22Rv1 (cell line): ENCODE measurements around the gene KRTAP2-3.
"Not testable (repeated sequence)": the region's sequence is repeated elsewhere in the genome, so short reads cannot be mapped to it uniquely, and the experiment has no call there.

Source experiments
- H3K27ac ChIP-seq: fragments of 450-650 bp; 2 replicates; pipeline ENCODE4 v1.5.1; 2017
- ZFX ChIP-seq: fragments of 450-650 bp; IDR thresholded peaks from 2 replicates; pipeline ENCODE4 v1.6.1; 2017; ENCODE audit warnings: antibody characterized with exemption, borderline replicate concordance
- TF ChIP-seq, protein P1 (sequence below): fragments of 450-650 bp; IDR thresholded peaks from 2 replicates; pipeline ENCODE4 v1.5.1; 2017; ENCODE audit warnings: mild to moderate bottlenecking

KRTAP2-3 gene

GRCh38 chr17:41098481-41098880 lies 38.6 kb upstream of the KRTAP2-3 start:
- TF ChIP-seq ZFX, result no peak
- TF ChIP-seq, protein P1, sequence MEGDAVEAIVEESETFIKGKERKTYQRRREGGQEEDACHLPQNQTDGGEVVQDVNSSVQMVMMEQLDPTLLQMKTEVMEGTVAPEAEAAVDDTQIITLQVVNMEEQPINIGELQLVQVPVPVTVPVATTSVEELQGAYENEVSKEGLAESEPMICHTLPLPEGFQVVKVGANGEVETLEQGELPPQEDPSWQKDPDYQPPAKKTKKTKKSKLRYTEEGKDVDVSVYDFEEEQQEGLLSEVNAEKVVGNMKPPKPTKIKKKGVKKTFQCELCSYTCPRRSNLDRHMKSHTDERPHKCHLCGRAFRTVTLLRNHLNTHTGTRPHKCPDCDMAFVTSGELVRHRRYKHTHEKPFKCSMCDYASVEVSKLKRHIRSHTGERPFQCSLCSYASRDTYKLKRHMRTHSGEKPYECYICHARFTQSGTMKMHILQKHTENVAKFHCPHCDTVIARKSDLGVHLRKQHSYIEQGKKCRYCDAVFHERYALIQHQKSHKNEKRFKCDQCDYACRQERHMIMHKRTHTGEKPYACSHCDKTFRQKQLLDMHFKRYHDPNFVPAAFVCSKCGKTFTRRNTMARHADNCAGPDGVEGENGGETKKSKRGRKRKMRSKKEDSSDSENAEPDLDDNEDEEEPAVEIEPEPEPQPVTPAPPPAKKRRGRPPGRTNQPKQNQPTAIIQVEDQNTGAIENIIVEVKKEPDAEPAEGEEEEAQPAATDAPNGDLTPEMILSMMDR, result no peak
- no peak overlapping the region for H3K27ac ChIP-seq

GRCh38 chr17:41098042-41098441 lies 38.1 kb upstream of the KRTAP2-3 start, which contains the start of gene KRTAP4-8:
Gene KRTAP4-8 (minus strand): TSS chr17:41098142. CDS start chr17:41098084, 58 bp downstream.
- H3K27ac ChIP-seq, result no peak within 1 kb of the TSS
- no peak for TF ChIP-seq ZFX
- TF ChIP-seq, protein P1, result no peak

DNA sequence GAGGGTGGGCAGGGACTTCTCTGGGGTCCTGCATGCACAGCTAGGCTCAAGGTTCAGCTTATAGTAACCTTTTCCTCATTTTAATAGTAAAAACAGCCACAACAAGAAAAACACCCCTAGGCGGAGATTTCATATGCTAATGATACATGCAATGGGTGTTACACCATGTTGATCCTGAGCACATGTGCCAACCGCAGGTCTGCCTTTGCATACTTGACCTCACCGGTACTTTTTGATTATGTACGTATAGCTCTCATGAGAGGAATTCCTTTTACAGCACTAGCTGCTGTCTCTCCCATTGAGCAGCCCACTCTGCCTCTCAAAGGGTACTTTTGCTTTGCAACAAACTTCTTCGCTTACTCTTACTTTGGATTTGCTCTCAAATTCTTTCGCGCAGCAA lies 36.1 kb upstream of the KRTAP2-3 start:
- no peak for TF ChIP-seq ZFX
- TF ChIP-seq, protein P1, result no peak
- H3K27ac ChIP-seq, result no peak overlapping the region

GRCh38 chr17:41088760-41089352 lies 28.9 kb upstream of the KRTAP2-3 start:
- not testable (repeated sequence) for H3K27ac ChIP-seq

DNA sequence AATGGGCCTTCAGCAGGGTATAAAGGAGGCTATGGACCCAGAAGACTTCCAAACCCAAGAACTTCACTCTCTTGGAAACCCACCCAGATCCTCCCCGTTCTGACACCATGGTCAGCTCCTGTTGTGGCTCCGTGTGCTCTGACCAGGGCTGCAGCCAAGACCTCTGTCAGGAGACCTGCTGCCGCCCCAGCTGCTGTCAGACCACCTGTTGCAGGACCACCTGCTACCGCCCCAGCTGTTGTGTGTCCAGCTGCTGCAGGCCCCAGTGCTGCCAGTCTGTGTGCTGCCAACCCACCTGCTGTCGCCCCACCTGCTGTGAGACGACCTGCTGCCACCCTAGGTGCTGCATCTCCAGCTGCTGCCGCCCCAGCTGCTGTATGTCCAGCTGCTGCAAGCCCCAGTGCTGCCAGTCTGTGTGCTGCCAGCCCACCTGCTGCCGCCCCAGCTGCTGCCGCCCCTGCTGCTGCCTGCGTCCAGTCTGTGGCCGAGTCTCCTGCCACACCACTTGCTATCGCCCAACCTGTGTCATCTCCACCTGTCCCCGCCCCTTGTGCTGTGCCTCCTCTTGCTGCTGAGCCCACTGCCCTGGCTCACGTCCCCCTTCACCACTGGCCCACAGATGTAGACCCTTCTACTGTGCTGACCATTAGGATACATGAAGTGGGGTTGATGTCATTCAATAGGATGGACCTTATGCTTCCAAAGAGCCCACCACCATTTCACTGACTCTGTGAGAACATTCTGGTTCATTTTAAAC lies 24.4 kb upstream of the KRTAP2-3 start, which contains the start of gene KRTAP4-7:
Gene KRTAP4-7, plus strand, starts transcription at position 51 of the 757 bp plus-strand sequence. Its CDS starts 57 bp downstream, at position 108.
- H3K27ac ChIP-seq, result not testable (repeated sequence)

- not testable (repeated sequence) for H3K27ac ChIP-seq
Measured at GRCh38 chr17:41083427-41083826, 23.5 kb upstream of the KRTAP2-3 start.

DNA sequence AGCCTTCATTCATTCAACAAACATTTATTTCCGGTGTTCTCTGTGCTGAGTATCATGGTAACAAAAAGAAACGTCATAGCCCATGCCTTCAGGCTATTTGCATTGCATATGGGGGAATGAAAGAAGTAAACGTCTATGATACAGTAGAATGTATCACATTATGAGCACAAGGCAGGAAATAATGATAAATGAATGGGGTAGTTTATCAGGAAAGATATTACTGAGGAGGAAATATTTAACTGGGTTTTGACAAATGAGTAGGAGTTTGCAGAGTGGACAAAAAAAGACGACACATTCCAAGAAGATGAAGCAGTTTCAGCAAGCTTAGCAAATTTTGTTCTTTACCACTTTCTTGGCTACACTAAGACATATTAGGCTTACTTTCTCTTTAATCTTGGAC lies 22.7 kb upstream of the KRTAP2-3 start:
- no peak overlapping the region for H3K27ac ChIP-seq
- TF ChIP-seq, protein P1, result no peak
- TF ChIP-seq ZFX, result no peak

GRCh38 chr17:41076788-41077187 lies 16.9 kb upstream of the KRTAP2-3 start:
- TF ChIP-seq ZFX, result no peak
- TF ChIP-seq, protein P1, result no peak
- H3K27ac ChIP-seq, result no peak overlapping the region

GRCh38 chr17:41073676-41074075 lies 13.8 kb upstream of the KRTAP2-3 start:
- TF ChIP-seq, protein P1, result no peak
- TF ChIP-seq ZFX, result no peak
- no peak overlapping the region for H3K27ac ChIP-seq
